ENCODE data around the gene ZNF175. TPM values are rescaled to one million over a fixed set of nuclear protein-coding genes. Genes with fewer than 3 reads are reported as not detected.

Gene ZNF175
- total and polyA plus RNA-seq, 9 of the 15 experiments (the other 6 are each of a cell fraction or from before 2014, with no cell fraction given), result 3.7 to 37.9 (median 14.0) TPM

- BruUV-seq (replicated peaks), result no TSS peak
- 79% methylated on average over 4 of the region's 4 CpGs for WGBS (ENCODE audit: insufficient coverage, low coverage, missing lambda C conversion rate)
- H2AFZ ChIP-seq (ENCODE audit: low read depth, low read length), result peak overlapping the region; percentile 45; the same call in 1 of the 2 replicates
- H3K4me2 ChIP-seq (ENCODE audit: insufficient read depth, low read length), result peak overlapping the region; percentile 61
- H3K4me3 ChIP-seq, result no peak overlapping the region
- peak overlapping the region in 1 of 2 experiments; percentile 60; a peak in 1 of 4 replicates for H3K9ac ChIP-seq (ENCODE audit: insufficient read depth in 1 of 2, low read depth in 2 of 2, low read length in 2 of 2)
- H3K79me2 ChIP-seq (ENCODE audit: control insufficient read depth, insufficient read depth, low read length), result peaks cover 24% of the 10 kb centered on the region
- CTCF ChIA-PET (ENCODE audit: low intra/inter-chr PET ratio), result no interaction called here
- intact Hi-C loops (cut with micrococcal nuclease), result no loop called here
- in situ Hi-C loops (cut with MboI), result no loop called here
- H3K9me3 ChIP-seq (replicated peaks; ENCODE audit: control insufficient read depth, insufficient read depth, low read depth, low read length), result no peaks in the 10 kb centered on the region; the same call in 1 of the 2 replicates
- H4K20me1 ChIP-seq (replicated peaks; ENCODE audit: control insufficient read depth, insufficient read depth, low read length), result no peaks in the 10 kb centered on the region
- H3K27ac ChIP-seq (ENCODE audit: extremely low read depth, low read depth, low read length), result peak overlapping the region; percentile 18; the same call in 1 of the 3 replicates
- H3K27me3 ChIP-seq (ENCODE audit: control insufficient read depth in 2 of 2, insufficient read depth in 2 of 2, low read length in 2 of 2), result no peaks in the 10 kb centered on the region; a peak in 1 of 5 replicates
- H3K4me1 ChIP-seq (replicated peaks in 1 of 2; ENCODE audit: control insufficient read depth in 2 of 2, insufficient read depth in 2 of 2, low read length in 2 of 2), result peaks cover 33 to 36% of the 10 kb centered on the region in 2 experiments
- no peak for DNase-seq (ENCODE audit: extremely low read depth in 1 of 4, low spot score in 3 of 4)
- FAIRE-seq, result no peak
- no peaks in the 10 kb centered on the region for H3K36me3 ChIP-seq (ENCODE audit: control insufficient read depth, insufficient read depth, low read length)
- POLR2A ChIA-PET, result interaction anchor here (2.4 kb wide), 1 partner anchor 8 kb away, joined by 12 read pairs; no protein-coding TSS in a partner anchor
- H3K9me1 ChIP-seq (ENCODE audit: control insufficient read depth, insufficient read depth, low read length), result no peaks in the 10 kb centered on the region
- ATAC-seq, result no peak
- TF ChIP-seq ZNF239 (CRISPR knock-in tag; IDR thresholded peaks at IDR 0.05) (peak; percentile 16; the same call in 1 of the 2 replicates), ZNF592 (IDR thresholded peaks at IDR 0.05) (peak; percentile 60), CXXC5 (CRISPR knock-in tag; IDR thresholded peaks at IDR 0.05) (peak; percentile 33; the same call in 1 of the 2 replicates), ZBED1 (IDR thresholded peaks at IDR 0.05) (no peak), CBFA2T2 (conservative IDR thresholded peaks at IDR 0.05) (no peak), KLF6 (CRISPR knock-in tag; IDR thresholded peaks at IDR 0.05; ENCODE audit: borderline replicate concordance) (peak; percentile 27; the same call in 1 of the 2 replicates), ZBTB17 (CRISPR knock-in tag; IDR thresholded peaks at IDR 0.05) (0 out of 2 replicates have a peak, but pooled peaks have one; percentile 12), BACH1 (tag; IDR thresholded peaks at IDR 0.05) (0 out of 2 replicates have a peak, but pooled peaks have one; percentile 19), POLR3G (IDR thresholded peaks at IDR 0.05; ENCODE audit: extremely low read depth, insufficient read length, insufficient replicate concordance) (no peak), SUPT5H (IDR thresholded peaks at IDR 0.05) (no peak), DEAF1 (CRISPR knock-in tag; IDR thresholded peaks at IDR 0.05) (0 out of 2 replicates have a peak, but pooled peaks have one; percentile 3), ZNF311 (CRISPR knock-in tag; IDR thresholded peaks at IDR 0.05) (peak; percentile 85), SIX5 (IDR thresholded peaks at IDR 0.05; ENCODE audit: borderline replicate concordance in 1 of 2, insufficient read depth in 1 of 2, low read depth in 1 of 2, low read length in 2 of 2) (no peak), MECOM (CRISPR knock-in tag; IDR thresholded peaks at IDR 0.05) (peak; percentile 54; the same call in 1 of the 2 replicates)
- TF ChIP-seq, protein P1, sequence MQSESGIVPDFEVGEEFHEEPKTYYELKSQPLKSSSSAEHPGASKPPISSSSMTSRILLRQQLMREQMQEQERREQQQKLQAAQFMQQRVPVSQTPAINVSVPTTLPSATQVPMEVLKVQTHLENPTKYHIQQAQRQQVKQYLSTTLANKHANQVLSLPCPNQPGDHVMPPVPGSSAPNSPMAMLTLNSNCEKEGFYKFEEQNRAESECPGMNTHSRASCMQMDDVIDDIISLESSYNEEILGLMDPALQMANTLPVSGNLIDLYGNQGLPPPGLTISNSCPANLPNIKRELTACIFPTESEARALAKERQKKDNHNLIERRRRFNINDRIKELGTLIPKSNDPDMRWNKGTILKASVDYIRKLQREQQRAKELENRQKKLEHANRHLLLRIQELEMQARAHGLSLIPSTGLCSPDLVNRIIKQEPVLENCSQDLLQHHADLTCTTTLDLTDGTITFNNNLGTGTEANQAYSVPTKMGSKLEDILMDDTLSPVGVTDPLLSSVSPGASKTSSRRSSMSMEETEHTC (IDR thresholded peaks at IDR 0.05), result no peak
- TF ChIP-seq, protein P2, sequence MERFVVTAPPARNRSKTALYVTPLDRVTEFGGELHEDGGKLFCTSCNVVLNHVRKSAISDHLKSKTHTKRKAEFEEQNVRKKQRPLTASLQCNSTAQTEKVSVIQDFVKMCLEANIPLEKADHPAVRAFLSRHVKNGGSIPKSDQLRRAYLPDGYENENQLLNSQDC (CRISPR knock-in tag; IDR thresholded peaks at IDR 0.05), result no peak
Observed at GRCh38 chr19:51539821-51540366, 31.2 kb upstream of the ZNF175 start.

All from K562 (cell line).